NCI-H2081 treated with DMSO at 0.1 percent for 48 hours (cell line): ENCODE measurements around the gene OR52D1.

ENCODE experiments used
- DNase-seq: peaks from one replicate; lab custom pipeline; 2025; lab: John Stamatoyannopoulos, UW

OR52D1 gene

DNA sequence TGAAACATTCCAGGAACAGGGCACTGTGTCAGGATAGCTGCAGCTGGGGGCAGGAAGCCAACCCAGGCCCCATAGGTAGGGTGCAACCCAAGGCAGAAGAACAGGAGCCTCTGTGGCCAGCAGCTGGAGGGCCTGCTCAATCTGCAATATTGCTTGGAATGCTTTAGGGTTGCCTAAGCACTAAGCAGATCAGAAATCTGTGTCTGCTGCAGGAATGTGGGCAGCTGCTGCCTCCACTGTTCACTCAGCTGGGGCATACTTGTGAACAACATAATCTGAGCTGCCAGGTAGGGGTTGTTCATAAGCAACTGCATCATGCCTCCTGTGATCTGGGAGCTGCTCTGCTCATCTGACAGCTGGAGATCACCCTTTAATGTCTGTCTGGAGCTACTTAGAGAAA lies 26.4 kb downstream of the OR52D1 start:
- DNase-seq: no peak

- DNase-seq: no peak
Observed at GRCh38 chr11:5516599-5516998, 28.1 kb downstream of the OR52D1 start, which contains the start of gene UBQLNL. UBQLNL (minus strand) TSS chr11:5516699; CDS start chr11:5516441, 258 bp downstream.

- no peak for DNase-seq
Observed at GRCh38 chr11:5521540-5521939, 33.1 kb downstream of the OR52D1 start.

DNA sequence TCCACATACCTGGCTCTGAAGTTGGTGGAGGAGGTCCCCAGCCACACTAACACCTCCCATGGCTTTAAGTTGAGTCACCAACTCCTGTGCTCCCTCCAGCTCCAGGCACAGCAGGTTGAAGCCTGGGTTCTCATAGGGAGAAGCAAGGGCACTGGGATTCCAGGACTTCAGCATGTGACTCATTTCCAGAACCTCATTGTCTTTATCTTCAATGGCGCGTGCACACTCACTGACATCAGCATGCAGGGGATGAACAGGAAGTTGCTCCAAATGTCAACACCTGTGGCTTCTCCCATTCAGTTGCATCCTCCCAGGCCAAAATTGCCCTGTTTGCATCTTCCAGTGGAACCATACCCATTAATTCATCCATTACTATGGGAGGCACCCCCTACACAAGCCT lies 33.8 kb downstream of the OR52D1 start:
- DNase-seq: no peak

DNA sequence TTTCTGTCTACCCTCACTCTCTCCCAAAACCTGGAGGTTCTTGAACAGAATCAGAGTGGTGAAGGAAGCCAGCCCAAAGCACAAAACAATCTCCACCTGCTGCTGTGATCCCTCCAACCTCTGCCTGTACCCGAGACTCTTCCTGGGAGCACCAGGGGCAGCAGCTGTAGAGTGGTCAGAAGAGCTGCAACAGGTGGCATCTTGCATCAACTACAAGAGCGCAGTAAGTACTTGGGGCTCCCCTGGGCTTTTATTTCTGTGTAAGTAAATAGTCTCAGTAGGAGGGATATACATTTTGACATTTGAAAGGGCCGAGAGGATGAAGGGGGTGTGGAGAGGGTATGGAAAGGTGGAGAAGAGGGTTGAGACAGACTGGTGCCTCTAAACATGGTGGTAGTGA lies 36.3 kb downstream of the OR52D1 start:
- DNase-seq: no peak

- no peak for DNase-seq
Observed at GRCh38 chr11:5527716-5528115, 39.2 kb downstream of the OR52D1 start.

DNA sequence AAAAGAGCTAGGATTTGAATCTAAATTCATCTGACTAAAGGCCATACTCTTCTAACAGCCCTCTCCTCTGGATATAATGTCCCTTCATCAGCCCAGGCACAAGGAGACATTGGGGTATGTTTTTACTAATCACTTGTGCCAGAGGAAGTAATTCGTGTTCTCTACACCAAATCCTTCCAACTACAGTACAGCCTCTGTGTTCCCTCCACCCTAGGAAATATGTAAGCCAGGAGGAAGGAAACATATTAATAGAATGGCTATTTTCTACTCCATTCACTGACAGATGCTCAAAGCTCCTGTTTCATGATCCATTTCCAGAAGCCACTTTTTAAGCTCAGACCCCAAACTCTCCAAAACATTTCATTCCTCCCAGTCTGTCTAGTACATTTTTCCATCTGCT lies 40.0 kb downstream of the OR52D1 start:
- no peak for DNase-seq

DNA sequence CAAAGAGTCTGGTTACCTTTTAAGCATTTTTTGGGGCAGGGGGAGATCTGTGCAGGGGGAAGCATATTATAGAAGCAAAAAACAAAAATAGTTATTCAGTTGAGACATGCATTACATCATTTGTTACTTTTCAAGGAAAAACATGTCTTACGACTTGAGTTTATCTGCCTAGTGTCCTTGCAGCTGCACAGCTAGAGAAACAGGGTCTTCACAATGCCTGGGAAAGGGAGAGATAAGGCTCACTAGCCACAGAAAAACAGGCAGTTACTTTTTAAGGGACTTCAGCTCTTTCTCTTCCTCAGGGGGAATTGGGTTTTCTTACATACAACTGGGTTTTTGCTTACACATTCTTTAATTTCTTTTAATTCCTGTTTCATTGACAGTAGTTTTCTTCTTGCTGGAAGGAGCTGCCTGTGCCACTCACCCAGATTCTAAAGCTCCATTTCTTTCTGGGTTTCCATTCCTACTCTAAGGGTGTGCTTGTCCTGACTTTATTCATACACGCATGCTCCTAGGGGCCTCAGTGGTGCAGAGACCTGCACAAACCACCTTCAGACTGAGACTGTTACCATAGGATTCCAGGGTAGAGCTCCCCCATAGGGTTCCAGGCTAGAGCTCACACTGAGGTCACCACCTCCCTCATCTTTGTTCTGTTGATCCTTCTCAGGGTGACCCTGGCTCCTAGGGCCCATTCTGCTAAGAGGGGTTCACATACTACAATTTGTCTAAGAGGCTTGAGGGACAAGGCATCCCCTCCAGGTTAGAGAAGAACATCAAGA lies 42.8 kb downstream of the OR52D1 start:
- no peak for DNase-seq

DNA sequence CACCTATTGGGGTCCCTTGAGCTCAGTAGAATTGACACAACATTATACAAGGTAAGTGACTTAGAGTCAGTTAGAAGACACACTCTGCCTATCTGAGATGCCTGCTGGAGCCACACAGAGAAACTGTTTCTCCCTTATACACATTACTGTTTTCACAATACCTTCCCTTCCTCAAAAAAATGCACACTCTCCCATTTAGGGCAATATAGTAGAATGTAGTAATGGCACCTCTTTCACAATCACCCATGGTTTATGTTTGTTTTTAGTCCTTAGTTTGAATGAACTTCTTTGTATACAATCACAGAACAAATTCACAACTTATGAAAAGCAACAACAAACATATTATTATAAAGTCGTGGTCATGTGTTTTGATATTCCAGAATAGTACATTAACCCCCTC lies 45.6 kb downstream of the OR52D1 start:
- no peak for DNase-seq

DNA sequence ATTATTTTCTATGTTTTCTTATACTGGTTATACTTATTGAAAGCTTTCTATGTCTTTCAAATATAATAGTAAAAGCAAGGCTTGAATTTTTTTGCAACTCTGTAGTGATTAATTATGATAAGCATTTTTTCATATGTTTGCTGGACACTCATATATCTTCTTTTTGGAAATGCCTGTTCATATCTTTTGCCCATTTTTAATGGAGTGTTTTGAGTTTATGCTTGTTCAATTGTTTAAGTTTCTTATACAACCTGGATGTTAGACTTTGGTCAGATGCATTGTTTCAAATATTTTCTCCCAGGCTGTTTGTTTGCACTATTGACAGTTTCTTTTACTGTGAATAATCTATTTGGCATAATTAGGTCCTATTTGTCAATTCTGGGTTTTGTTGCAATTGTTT lies 48.0 kb downstream of the OR52D1 start:
- DNase-seq: no peak
